ENCODE results near the gene JADE3. TPM values are rescaled to one million over a fixed set of nuclear protein-coding genes. Genes with fewer than 3 reads are reported as not detected.

The JADE3 gene
- total RNA-seq, 2 donors from 2014 or later = 0.43 to 1.1 TPM

DNA sequence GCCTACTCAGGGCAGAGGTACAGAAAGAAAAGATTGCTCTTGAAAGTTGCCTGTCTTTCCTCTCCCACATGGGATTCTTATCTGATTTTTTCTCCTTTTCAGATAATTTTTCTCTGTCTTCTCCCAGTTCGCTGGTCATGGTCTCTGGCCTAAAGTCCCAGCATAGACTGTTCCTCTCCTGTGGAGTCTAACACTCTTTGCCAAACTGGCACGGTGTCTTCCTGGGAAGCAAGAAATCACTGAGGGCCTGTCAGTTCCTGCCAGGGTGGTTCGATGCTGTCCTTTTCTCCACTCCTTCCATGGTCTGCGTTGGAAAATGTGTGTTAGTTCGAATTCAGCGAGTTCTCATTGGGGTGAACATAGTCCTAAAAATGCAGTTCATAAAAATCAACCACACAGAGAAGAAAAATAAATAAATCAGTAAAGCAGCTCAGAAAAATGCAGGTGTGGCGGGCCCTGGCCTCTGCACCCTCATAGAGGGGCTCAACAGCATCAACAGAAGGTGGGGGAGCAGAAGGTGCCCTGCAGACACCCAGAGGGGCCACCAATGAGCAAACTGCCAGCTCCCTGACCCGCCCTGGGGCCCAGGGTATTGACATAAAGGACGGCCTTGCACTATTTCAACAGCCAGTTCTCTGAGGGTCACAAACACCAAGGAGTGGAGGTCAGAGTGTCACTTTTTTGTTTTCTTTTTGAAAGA is 168.1 kb downstream of the JADE3 start:
- no peaks in the 10 kb centered on the region for H3K4me1 Mint-ChIP-seq (ENCODE audit: low read depth in 2 of 2)
- peaks cover 0 to 8% of the 10 kb centered on the region in 2 donors for H3K27me3 Mint-ChIP-seq
- no peak overlapping the region for H3K27ac Mint-ChIP-seq
- no peaks in the 10 kb centered on the region for H3K36me3 Mint-ChIP-seq
- no peaks in the 10 kb centered on the region for H3K9me3 Mint-ChIP-seq
- H3K4me3 Mint-ChIP-seq = no peak overlapping the region
- no peak for DNase-seq (ENCODE audit: low spot score)
- no peak for ATAC-seq

DNA sequence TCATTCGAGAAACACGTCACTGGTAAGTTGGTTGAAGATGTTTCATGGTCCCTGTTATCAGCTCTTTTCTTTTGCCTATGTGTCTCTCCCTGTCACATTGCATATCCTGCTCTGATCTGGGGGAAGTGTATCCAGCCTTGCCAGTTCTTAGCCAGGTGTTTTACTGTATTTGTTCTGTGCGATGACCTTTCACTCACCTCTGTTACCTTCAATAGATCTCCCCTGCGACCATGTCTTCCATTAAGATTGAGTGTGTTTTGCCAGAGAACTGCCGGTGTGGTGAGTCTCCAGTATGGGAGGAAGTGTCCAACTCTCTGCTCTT is 168.7 kb downstream of the JADE3 start:
- peaks cover 0 to 8% of the 10 kb centered on the region in 2 donors for H3K27me3 Mint-ChIP-seq
- no peak overlapping the region for H3K4me3 Mint-ChIP-seq
- H3K27ac Mint-ChIP-seq = no peak overlapping the region
- DNase-seq (ENCODE audit: low spot score) (no peak), ATAC-seq (no peak)
- H3K9me3 Mint-ChIP-seq = no peaks in the 10 kb centered on the region
- H3K36me3 Mint-ChIP-seq = no peaks in the 10 kb centered on the region
- no peaks in the 10 kb centered on the region for H3K4me1 Mint-ChIP-seq (ENCODE audit: low read depth in 2 of 2)

DNA sequence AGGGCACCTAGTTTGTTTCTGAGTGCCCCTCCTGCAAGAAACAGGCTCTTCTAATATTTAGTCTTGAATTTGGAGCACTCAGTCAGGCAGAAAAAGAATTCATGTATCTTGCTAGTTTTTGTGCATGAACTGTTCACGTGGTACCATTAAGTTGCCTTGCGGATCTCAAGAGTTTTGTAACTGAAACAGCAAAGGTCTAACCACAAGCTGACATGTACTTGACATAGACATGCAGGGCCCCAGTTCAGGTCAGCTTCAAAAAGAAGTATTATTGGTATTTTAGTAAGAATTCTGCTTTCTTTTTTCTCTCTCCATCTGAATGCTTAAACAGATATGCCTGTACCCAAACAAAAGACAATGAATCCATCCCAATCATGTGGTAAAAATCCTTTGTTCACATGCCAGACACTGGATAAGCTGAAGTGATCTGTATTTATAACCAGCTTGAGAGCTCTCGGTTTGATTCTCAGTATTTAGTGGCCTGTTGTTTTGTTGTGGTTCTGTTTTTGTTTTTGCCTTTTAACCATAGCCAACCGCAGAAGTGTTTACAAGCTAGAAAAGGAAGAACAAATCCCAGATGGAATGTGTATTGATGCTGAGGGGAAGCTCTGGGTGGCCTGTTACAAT is 179.0 kb downstream of the JADE3 start:
- H3K4me3 Mint-ChIP-seq = no peak overlapping the region
- H3K27me3 Mint-ChIP-seq = no peaks in the 10 kb centered on the region
- ATAC-seq (no peak), DNase-seq (ENCODE audit: low spot score) (no peak)
- H3K27ac Mint-ChIP-seq = peak overlapping the region in 1 of 2 donors; percentile 8
- no peaks in the 10 kb centered on the region for H3K9me3 Mint-ChIP-seq
- peaks cover 0 to 10% of the 10 kb centered on the region in 2 donors for H3K4me1 Mint-ChIP-seq (ENCODE audit: low read depth in 2 of 2)
- H3K36me3 Mint-ChIP-seq = no peaks in the 10 kb centered on the region

DNA sequence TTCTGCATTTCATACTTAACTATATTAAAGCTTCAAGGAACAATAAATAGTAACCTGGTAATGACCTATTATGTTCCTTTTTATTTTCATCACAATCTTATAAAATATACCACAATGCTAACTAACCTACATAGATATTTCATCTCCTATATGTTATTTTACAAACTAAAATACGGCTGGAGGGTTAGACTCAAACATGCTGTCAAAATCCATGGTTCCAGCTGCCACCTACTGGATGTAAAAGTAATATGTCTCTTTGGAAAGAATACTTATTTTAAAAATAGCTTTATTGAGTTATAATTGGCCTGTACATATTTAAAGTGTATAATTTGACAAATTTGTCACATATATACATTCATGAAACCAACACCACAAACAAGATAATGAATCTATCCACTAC is 181.0 kb downstream of the JADE3 start:
- Mint-ChIP-seq H3K36me3 (no peaks in the 10 kb centered on the region), H3K4me1 (ENCODE audit: low read depth in 2 of 2) (peaks cover 0 to 10% of the 10 kb centered on the region in 2 donors), H3K4me3 (no peak overlapping the region), H3K9me3 (no peaks in the 10 kb centered on the region), H3K27me3 (no peaks in the 10 kb centered on the region), H3K27ac (no peak overlapping the region)
- DNase-seq (ENCODE audit: low spot score) (no peak), ATAC-seq (no peak)

DNA sequence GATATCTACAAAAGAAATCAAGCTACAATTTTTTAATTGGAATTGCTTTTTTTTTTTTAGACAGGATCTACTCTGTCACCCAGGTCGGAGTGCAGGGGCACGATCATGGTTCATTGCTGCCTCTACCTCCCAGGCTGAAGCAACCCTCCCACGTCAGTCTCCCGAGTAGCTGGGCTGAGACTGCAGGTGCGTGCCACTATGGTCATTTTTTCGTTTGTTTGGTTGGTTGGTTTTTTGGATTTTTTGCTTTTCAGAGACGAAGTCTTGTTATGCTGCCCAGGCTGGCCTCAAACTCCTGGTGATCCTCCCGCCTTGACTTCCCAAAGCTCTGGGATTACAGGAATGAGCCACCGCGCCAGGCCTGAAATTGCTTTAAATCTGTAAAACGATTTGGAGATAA is 181.6 kb downstream of the JADE3 start:
- no peak overlapping the region for H3K4me3 Mint-ChIP-seq
- DNase-seq (ENCODE audit: low spot score) (no peak), ATAC-seq (no peak)
- no peaks in the 10 kb centered on the region for H3K9me3 Mint-ChIP-seq
- H3K27me3 Mint-ChIP-seq = no peaks in the 10 kb centered on the region
- H3K27ac Mint-ChIP-seq = no peak overlapping the region
- H3K36me3 Mint-ChIP-seq = no peaks in the 10 kb centered on the region
- H3K4me1 Mint-ChIP-seq (ENCODE audit: low read depth in 2 of 2) = peaks cover 0 to 10% of the 10 kb centered on the region in 2 donors

DNA sequence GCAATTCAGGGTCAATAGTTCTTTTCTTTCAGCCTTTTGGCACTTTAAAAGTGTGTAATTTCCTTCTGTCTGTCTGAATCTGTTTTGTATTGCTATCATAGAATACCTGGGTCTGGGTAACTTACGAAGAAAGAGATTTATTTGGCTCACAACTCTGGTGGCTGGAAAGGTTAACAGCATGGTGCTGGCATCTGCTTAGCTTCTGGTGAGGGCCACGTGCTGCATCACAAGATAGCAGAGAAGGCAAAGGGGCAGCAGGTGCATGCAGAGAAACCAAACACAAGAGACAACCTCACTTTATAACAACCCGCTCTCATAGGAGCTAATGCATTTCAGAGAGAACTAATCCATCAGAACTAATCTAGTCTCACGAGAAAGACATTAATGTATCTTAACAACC is 184.8 kb downstream of the JADE3 start:
- no peaks in the 10 kb centered on the region for H3K9me3 Mint-ChIP-seq
- ATAC-seq (no peak), DNase-seq (ENCODE audit: low spot score) (no peak)
- peaks cover 0 to 7% of the 10 kb centered on the region in 2 donors for H3K27me3 Mint-ChIP-seq
- no peaks in the 10 kb centered on the region for H3K36me3 Mint-ChIP-seq
- H3K4me3 Mint-ChIP-seq = no peak overlapping the region
- H3K4me1 Mint-ChIP-seq (ENCODE audit: low read depth in 2 of 2) = no peaks in the 10 kb centered on the region
- no peak overlapping the region for H3K27ac Mint-ChIP-seq

DNA sequence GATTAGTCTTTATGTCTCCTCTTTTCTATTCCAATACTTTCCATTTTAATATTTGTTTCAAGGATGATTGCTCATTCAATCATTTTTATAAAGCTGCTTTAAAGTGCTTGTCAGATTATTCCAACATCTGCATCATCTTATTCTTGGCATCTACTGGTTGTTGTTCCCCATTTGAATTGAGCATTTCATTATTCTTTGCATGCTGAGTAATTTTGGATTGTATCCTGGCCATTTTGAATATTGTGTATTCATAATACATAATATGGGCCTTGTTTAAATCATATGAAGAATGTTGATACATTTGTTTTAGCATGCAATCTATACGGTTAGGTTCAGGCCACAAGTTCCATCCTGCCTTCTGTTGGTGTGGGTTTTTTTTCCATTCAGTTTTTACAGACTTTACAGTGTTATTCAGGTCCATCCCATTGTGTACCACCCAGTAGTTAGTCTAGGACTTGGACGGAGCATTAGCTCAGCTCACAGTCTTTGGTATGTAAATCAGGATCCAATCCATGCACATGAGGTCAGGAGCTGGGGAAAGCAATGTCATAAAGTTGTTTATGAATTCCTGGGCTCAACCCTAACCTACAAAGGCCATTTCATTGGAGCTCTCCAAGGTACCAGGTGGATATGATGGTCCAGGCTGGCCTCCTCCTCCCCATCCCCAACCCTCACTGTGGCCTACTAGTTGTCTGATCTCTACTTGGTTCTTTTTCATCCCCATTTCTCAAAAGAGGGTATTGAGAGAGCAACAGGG is 186.3 kb downstream of the JADE3 start:
- DNase-seq (ENCODE audit: low spot score) = no peak
- Mint-ChIP-seq H3K36me3 (no peaks in the 10 kb centered on the region), H3K4me3 (no peak overlapping the region), H3K9me3 (no peaks in the 10 kb centered on the region), H3K27me3 (peaks cover 0 to 7% of the 10 kb centered on the region in 2 donors), H3K27ac (no peak overlapping the region), H3K4me1 (ENCODE audit: low read depth in 2 of 2) (no peaks in the 10 kb centered on the region)
- no peak for ATAC-seq

DNA sequence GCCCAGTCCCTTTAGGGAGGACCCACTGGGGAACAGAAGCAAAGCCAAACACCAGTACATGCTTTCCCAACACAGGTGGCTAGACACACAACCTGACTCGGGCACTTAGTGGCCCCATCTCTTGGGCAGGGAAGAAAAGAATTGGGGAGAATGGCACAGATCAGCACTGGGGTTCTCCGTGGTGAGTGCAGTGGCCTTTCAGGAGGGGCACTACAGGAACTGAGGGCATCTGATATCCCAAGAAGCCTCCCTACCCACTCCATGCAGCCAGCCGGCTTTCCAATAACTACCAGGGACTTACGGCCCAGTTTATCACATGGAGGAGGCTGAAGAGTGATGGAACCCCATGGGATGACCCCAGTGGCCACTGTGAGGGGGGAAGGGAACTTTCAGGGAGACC is 189.0 kb downstream of the JADE3 start:
- no peaks in the 10 kb centered on the region for H3K36me3 Mint-ChIP-seq
- H3K9me3 Mint-ChIP-seq = no peaks in the 10 kb centered on the region
- peaks cover 0 to 7% of the 10 kb centered on the region in 2 donors for H3K27me3 Mint-ChIP-seq
- H3K4me1 Mint-ChIP-seq (ENCODE audit: low read depth in 2 of 2) = no peaks in the 10 kb centered on the region
- no peak overlapping the region for H3K27ac Mint-ChIP-seq
- no peak for DNase-seq (ENCODE audit: low spot score)
- no peak for ATAC-seq
- no peak overlapping the region for H3K4me3 Mint-ChIP-seq

Other genes starting within 250 kb of the JADE3 start
- gene SLC9A7, start 153.3 kb upstream of the JADE3 start, total RNA-seq = 1 to 10 TPM; 1.6 to 3.7 TPM
- 10 to 100 TPM in 1 of 2 donors, 1 to 10 TPM in 1; 5.0 to 10.7 TPM for gene RP2, start 75.4 kb upstream of the JADE3 start, total RNA-seq
- gene RGN, start 166.0 kb downstream of the JADE3 start, total RNA-seq = not detected
- 10 to 100 TPM; 50.8 to 75.4 TPM for gene NDUFB11, start 232.3 kb downstream of the JADE3 start, total RNA-seq
- 10 to 100 TPM; 59.6 to 62.2 TPM for gene RBM10, start 232.8 kb downstream of the JADE3 start, total RNA-seq

Measured in natural killer cell treated with Interleukin-12 subunit alpha and Interleukin-12 subunit beta and Interleukin-15 and Interleukin-18, amount 100 ng/mL, for 72 hours (primary cell).